H9 (cell line): ENCODE measurements around the gene SCP2. TPM values are rescaled to one million over a fixed set of nuclear protein-coding genes. Genes with fewer than 3 reads are reported as not detected.

Source experiments
- DNase-seq: peaks from one replicate; pipeline ENCODE4 v3.0.0-alpha.2; 2017
- H2AFZ ChIP-seq: one replicate; pipeline ENCODE4 v1.6.1; 2013; ENCODE audit warnings: mild to moderate bottlenecking, low read length, control low read depth, moderate library complexity
- H2AK5ac ChIP-seq: 2 replicates; pipeline ENCODE4 v1.6.1; 2013; ENCODE audit warnings: low read length, control low read depth, mixed read lengths; ENCODE audit not compliant: insufficient read length
- H2BK120ac ChIP-seq: one replicate; pipeline ENCODE4 v1.6.1; 2013; ENCODE audit warnings: low read depth, mild to moderate bottlenecking, low read length, control low read depth, inconsistent platforms; ENCODE audit not compliant: poor library complexity, severe bottlenecking
- H2BK12ac ChIP-seq: 2 replicates; pipeline ENCODE4 v1.6.1; 2013; ENCODE audit warnings: low read length, control low read depth, mixed read lengths, low read depth; ENCODE audit not compliant: insufficient read length
- H2BK15ac ChIP-seq: 2 replicates; pipeline ENCODE4 v1.6.1; 2013; ENCODE audit warnings: low read depth, low read length, control low read depth
- H2BK20ac ChIP-seq: one replicate; pipeline ENCODE4 v1.6.1; 2013; ENCODE audit warnings: low read depth, mild to moderate bottlenecking, low read length, control low read depth, inconsistent platforms; ENCODE audit not compliant: poor library complexity, severe bottlenecking
- H2BK5ac ChIP-seq: 2 replicates; pipeline ENCODE4 v1.6.1; 2013; ENCODE audit warnings: low read length, control low read depth, mixed read lengths; ENCODE audit not compliant: insufficient read length
- H3K14ac ChIP-seq: 2 replicates; pipeline ENCODE4 v1.6.1; 2013; ENCODE audit warnings: low read length, control low read depth; ENCODE audit not compliant: insufficient read depth
- H3K18ac ChIP-seq: 2 replicates; pipeline ENCODE4 v1.6.1; 2013; ENCODE audit warnings: low read depth, mild to moderate bottlenecking, mixed read lengths, low read length, control low read depth; ENCODE audit not compliant: insufficient read length
- H3K23ac ChIP-seq: 2 replicates; pipeline ENCODE4 v1.6.1; 2013; ENCODE audit warnings: low read length, control low read depth, mixed read lengths, low read depth; ENCODE audit not compliant: insufficient read length
- H3K23me2 ChIP-seq: 2 replicates; pipeline ENCODE4 v1.6.1; 2013; ENCODE audit warnings: low read depth, mild to moderate bottlenecking, mixed read lengths, low read length, control low read depth; ENCODE audit not compliant: insufficient read length, poor library complexity, severe bottlenecking
- H3K27ac ChIP-seq: 2 replicates; pipeline ENCODE4 v1.5.1; 2013; ENCODE audit warnings: low read length, control low read depth, mixed read lengths, low read depth; ENCODE audit not compliant: insufficient read length
- H3K27me3 ChIP-seq: 2 replicates; pipeline ENCODE4 v1.6.1; 2013; ENCODE audit warnings: low read length, control low read depth, inconsistent platforms; ENCODE audit not compliant: insufficient read depth
- H3K4ac ChIP-seq: 2 replicates; pipeline ENCODE4 v1.6.1; 2013; ENCODE audit warnings: low read depth, mild to moderate bottlenecking, control low read depth, inconsistent platforms, low read length, moderate library complexity
- H3K4me1 ChIP-seq: 2 replicates; pipeline ENCODE4 v1.6.1; 2013; ENCODE audit warnings: low read length, control low read depth, inconsistent platforms; ENCODE audit not compliant: insufficient read depth
- H3K4me2 ChIP-seq: 2 replicates; pipeline ENCODE4 v1.6.1; 2013; ENCODE audit warnings: low read length, control low read depth, mixed read lengths; ENCODE audit not compliant: insufficient read length, insufficient read depth
- H3K56ac ChIP-seq: 2 replicates; pipeline ENCODE4 v1.6.1; 2013; ENCODE audit warnings: low read depth, mild to moderate bottlenecking, mixed read lengths, low read length, control low read depth; ENCODE audit not compliant: insufficient read length
- H3K79me1 ChIP-seq: 2 replicates; pipeline ENCODE4 v1.6.1; 2013; ENCODE audit warnings: low read depth, mild to moderate bottlenecking, moderate library complexity, low read length, control low read depth, inconsistent platforms; ENCODE audit not compliant: insufficient read depth, poor library complexity, severe bottlenecking
- H3K79me2 ChIP-seq: 2 replicates; pipeline ENCODE4 v1.6.1; 2013; ENCODE audit warnings: low read length, control low read depth, inconsistent platforms; ENCODE audit not compliant: insufficient read depth
- H3K9ac ChIP-seq: 2 replicates; pipeline ENCODE4 v1.6.1; 2013; ENCODE audit warnings: low read length, control low read depth, mixed read lengths; ENCODE audit not compliant: insufficient read length; ENCODE audit errors: extremely low read depth
- H3K9me3 ChIP-seq: one replicate; pipeline ENCODE4 v1.6.1; 2013; ENCODE audit warnings: low read depth, low read length, inconsistent platforms; ENCODE audit not compliant: control insufficient read depth
- H3T11ph ChIP-seq: one replicate; pipeline ENCODE4 v1.6.1; 2013; ENCODE audit warnings: mild to moderate bottlenecking, low read length, control low read depth, inconsistent platforms
- H4K20me1 ChIP-seq: one replicate; pipeline ENCODE4 v1.6.1; 2013; ENCODE audit not compliant: control insufficient read depth, insufficient read length, insufficient read depth
- H4K5ac ChIP-seq: 2 replicates; pipeline ENCODE4 v1.6.1; 2013; ENCODE audit warnings: low read depth, mild to moderate bottlenecking, mixed read lengths, low read length, control low read depth; ENCODE audit not compliant: insufficient read length
- H4K8ac ChIP-seq: replicated peaks from 2 replicates; pipeline ENCODE4 v1.6.1; 2013; ENCODE audit warnings: low read length, control low read depth, mixed read lengths, low read depth; ENCODE audit not compliant: insufficient read length
- H4K91ac ChIP-seq: 2 replicates; pipeline ENCODE4 v1.6.1; 2013; ENCODE audit warnings: low read depth, mild to moderate bottlenecking, moderate library complexity, mixed read lengths, low read length, control low read depth; ENCODE audit not compliant: insufficient read length
- H3K27ac Mint-ChIP-seq, 3 experiments: 2 replicates in 2 of 3; 3 replicates in 1 of 3; pipeline ENCODE4 v1.8.0; 2020 to 2021; ENCODE audit warnings: mixed read lengths in 3 of 3, mild to moderate bottlenecking in 1 of 3, moderate library complexity in 1 of 3
- H3K27me3 Mint-ChIP-seq: 2 replicates; pipeline ENCODE4 v1.8.0; 2021; ENCODE audit warnings: low read depth, mild to moderate bottlenecking, moderate library complexity, mixed read lengths
- H3K36me3 Mint-ChIP-seq, 3 experiments: 2 replicates in 2 of 3; 3 replicates in 1 of 3; pipeline ENCODE4 v1.8.0; 2020 to 2021; ENCODE audit warnings: low read depth in 3 of 3, mixed read lengths in 3 of 3; ENCODE audit not compliant: insufficient read depth in 1 of 3
- H3K4me1 Mint-ChIP-seq, 2 experiments: 2 replicates each; pipeline ENCODE4 v1.8.0; 2020; ENCODE audit warnings: mixed read lengths in 2 of 2
- H3K4me3 Mint-ChIP-seq, 2 experiments: 2 replicates in 1 of 2; 3 replicates in 1 of 2; pipeline ENCODE4 v1.8.0; 2020 to 2021; ENCODE audit warnings: mild to moderate bottlenecking in 2 of 2, mixed read lengths in 2 of 2, moderate library complexity in 1 of 2
- H3K9me3 Mint-ChIP-seq, 2 experiments: 2 replicates in 1 of 2; 3 replicates in 1 of 2; pipeline ENCODE4 v1.8.0; 2020; ENCODE audit warnings: mild to moderate bottlenecking in 2 of 2, mixed read lengths in 2 of 2, moderate library complexity in 1 of 2
- WGBS: extraction: QIAGEN DNeasy Blood & Tissue Kit; methylation state at CpG from one replicate; pipeline ENCODE4 v1.1.7; 2013; ENCODE audit warnings: missing lambda C conversion rate, low lambda C conversion rate, mixed read lengths; ENCODE audit not compliant: insufficient read length; ENCODE audit errors: extremely low coverage; 5-methylcytosine and 5-hydroxymethylcytosine counted together
- long read RNA-seq: library from polyadenylated mRNA; unstranded; transcript quantifications from one replicate; pipeline ENCODE4 v2.0.0, GENCODE V29; 2020
- total RNA-seq: library from RNA; stranded (reverse); gene quantifications from 2 replicates; pipeline ENCODE4 v1.2.1, GENCODE V29; 2021
- TF ChIP-seq, protein P1 (sequence below): fragments of 200-600 bp; sonication (generic); conservative IDR thresholded peaks from 3 replicates; pipeline ENCODE4 v1.8.0; 2021; ENCODE audit warnings: antibody characterized with exemption, mild to moderate bottlenecking

SCP2 gene, protein sequence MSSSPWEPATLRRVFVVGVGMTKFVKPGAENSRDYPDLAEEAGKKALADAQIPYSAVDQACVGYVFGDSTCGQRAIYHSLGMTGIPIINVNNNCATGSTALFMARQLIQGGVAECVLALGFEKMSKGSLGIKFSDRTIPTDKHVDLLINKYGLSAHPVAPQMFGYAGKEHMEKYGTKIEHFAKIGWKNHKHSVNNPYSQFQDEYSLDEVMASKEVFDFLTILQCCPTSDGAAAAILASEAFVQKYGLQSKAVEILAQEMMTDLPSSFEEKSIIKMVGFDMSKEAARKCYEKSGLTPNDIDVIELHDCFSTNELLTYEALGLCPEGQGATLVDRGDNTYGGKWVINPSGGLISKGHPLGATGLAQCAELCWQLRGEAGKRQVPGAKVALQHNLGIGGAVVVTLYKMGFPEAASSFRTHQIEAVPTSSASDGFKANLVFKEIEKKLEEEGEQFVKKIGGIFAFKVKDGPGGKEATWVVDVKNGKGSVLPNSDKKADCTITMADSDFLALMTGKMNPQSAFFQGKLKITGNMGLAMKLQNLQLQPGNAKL
- total RNA-seq = 48.8 and 57.2 TPM in 2 replicates
- long read RNA-seq, transcript SCP2-207 (5 exons, 894 nt) = major isoform, 242 of 342 reads
- long read RNA-seq, transcript SCP2-205 (4 exons, 1,298 nt) = minor isoform, 14 of 342 reads
- long read RNA-seq, transcript SCP2-203 (16 exons, 2,811 nt) = minor isoform, 67 of 342 reads
- long read RNA-seq, partial matches to known transcripts = 7 of 342 reads
- long read RNA-seq, other reads (novel, unspliced or antisense) = 7 of 342 reads

DNA sequence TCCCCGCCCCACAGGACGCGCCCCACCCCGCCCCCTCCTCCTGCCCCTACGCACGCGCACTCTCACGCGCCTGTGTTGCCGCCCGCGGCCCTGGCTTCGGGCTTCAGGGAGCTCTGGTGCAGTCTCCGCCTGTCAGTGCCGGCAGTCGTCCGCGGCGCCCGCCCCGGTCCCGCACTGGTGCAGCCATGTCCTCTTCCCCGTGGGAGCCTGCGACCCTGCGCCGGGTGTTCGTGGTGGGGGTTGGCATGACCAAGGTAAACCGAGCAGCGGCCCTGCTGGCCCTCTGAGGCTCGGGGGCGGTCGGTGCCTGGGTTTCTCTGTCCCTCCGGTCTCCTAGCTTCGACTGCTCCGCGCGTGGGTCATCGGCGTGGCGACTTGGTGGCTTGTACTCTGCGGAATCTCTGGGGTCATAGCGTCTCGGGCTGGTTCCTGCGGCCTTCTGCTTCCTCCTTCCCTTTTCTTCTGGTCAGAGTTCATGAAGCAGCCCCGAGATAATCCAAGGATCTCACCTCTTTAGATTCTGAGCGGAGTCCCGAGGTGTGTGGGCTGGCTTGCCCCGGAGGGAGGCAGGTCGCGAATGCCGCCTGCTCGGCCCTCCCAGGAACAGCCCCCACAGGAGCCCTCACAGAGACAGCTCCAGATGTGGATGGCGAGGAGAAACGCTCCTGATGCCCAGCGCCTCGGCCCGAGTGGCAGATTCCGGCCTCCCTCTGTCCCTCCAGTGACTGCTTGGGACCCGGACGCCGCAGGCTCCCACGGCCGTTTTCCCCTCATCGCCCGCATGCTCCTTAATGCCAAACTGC is at the start of gene SCP2:
Gene SCP2, plus strand, starts transcription at position 65 of the 803 bp plus-strand sequence. Its CDS starts 121 bp downstream, at position 186.
- Histone ChIP-seq H3K79me2 (no peaks in the 10 kb centered on the region), H3K56ac (no peak within 1 kb of the TSS), H3K4ac (no peak within 1 kb of the TSS), H3K4me1 (no peaks in the 10 kb centered on the region; the same call in 1 of the 2 replicates), H3K23me2 (peaks cover 11% of the 10 kb centered on the region), H4K8ac (no peak within 1 kb of the TSS), H3K9ac (peak within 1 kb of the TSS; percentile 67), H2BK15ac (no peak within 1 kb of the TSS), H3K4me2 (peak within 1 kb of the TSS; percentile 58), H4K91ac (no peak within 1 kb of the TSS), H2AFZ (peak within 1 kb of the TSS; percentile 99), H3K18ac (no peak within 1 kb of the TSS), H2BK12ac (no peak within 1 kb of the TSS), H2BK120ac (no peak within 1 kb of the TSS), H2AK5ac (no peak within 1 kb of the TSS), H3K79me1 (no peaks in the 10 kb centered on the region), H3K9me3 (no peaks in the 10 kb centered on the region), H3K27me3 (peaks cover 12% of the 10 kb centered on the region; the same call in 1 of the 2 replicates), H4K20me1 (no peaks in the 10 kb centered on the region), H3T11ph (no peak within 1 kb of the TSS), H4K5ac (no peak within 1 kb of the TSS), H2BK5ac (no peak within 1 kb of the TSS), H2BK20ac (no peak within 1 kb of the TSS), H3K23ac (no peak within 1 kb of the TSS), H3K27ac (no peak within 1 kb of the TSS), H3K14ac (peak within 1 kb of the TSS; percentile 37; the same call in 1 of the 2 replicates)
- Mint-ChIP-seq H3K27me3 (peaks cover 63% of the 10 kb centered on the region), H3K9me3 (no peaks in the 10 kb centered on the region), H3K36me3 (peaks cover 0 to 1% (median 0%) of the 10 kb centered on the region in 3 experiments; a peak in 1 of 7 replicates), H3K4me1 (peaks cover 7 to 10% of the 10 kb centered on the region in 2 experiments), H3K4me3 (peak within 1 kb of the TSS; percentile 60 to 80), H3K27ac (no peak within 1 kb of the TSS)
- WGBS = no CpG with 5 or more reads among the region's 65 CpGs
- TF ChIP-seq, protein P1, sequence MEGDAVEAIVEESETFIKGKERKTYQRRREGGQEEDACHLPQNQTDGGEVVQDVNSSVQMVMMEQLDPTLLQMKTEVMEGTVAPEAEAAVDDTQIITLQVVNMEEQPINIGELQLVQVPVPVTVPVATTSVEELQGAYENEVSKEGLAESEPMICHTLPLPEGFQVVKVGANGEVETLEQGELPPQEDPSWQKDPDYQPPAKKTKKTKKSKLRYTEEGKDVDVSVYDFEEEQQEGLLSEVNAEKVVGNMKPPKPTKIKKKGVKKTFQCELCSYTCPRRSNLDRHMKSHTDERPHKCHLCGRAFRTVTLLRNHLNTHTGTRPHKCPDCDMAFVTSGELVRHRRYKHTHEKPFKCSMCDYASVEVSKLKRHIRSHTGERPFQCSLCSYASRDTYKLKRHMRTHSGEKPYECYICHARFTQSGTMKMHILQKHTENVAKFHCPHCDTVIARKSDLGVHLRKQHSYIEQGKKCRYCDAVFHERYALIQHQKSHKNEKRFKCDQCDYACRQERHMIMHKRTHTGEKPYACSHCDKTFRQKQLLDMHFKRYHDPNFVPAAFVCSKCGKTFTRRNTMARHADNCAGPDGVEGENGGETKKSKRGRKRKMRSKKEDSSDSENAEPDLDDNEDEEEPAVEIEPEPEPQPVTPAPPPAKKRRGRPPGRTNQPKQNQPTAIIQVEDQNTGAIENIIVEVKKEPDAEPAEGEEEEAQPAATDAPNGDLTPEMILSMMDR = no peak
- peak; percentile 83 for DNase-seq
